H9 (cell line): ENCODE measurements around the gene ANKRD7. TPM values are rescaled to one million over a fixed set of nuclear protein-coding genes. Genes with fewer than 3 reads are reported as not detected.

Experiments used
- DNase-seq: peaks from one replicate; pipeline ENCODE4 v3.0.0-alpha.2; 2017
- H2AFZ ChIP-seq: one replicate; pipeline ENCODE4 v1.6.1; 2013; ENCODE audit warnings: mild to moderate bottlenecking, low read length, control low read depth, moderate library complexity
- H2AK5ac ChIP-seq: 2 replicates; pipeline ENCODE4 v1.6.1; 2013; ENCODE audit warnings: low read length, control low read depth, mixed read lengths; ENCODE audit not compliant: insufficient read length
- H2BK120ac ChIP-seq: one replicate; pipeline ENCODE4 v1.6.1; 2013; ENCODE audit warnings: low read depth, mild to moderate bottlenecking, low read length, control low read depth, inconsistent platforms; ENCODE audit not compliant: poor library complexity, severe bottlenecking
- H2BK12ac ChIP-seq: 2 replicates; pipeline ENCODE4 v1.6.1; 2013; ENCODE audit warnings: low read length, control low read depth, mixed read lengths, low read depth; ENCODE audit not compliant: insufficient read length
- H2BK15ac ChIP-seq: 2 replicates; pipeline ENCODE4 v1.6.1; 2013; ENCODE audit warnings: low read depth, low read length, control low read depth
- H2BK20ac ChIP-seq: one replicate; pipeline ENCODE4 v1.6.1; 2013; ENCODE audit warnings: low read depth, mild to moderate bottlenecking, low read length, control low read depth, inconsistent platforms; ENCODE audit not compliant: poor library complexity, severe bottlenecking
- H2BK5ac ChIP-seq: 2 replicates; pipeline ENCODE4 v1.6.1; 2013; ENCODE audit warnings: low read length, control low read depth, mixed read lengths; ENCODE audit not compliant: insufficient read length
- H3K14ac ChIP-seq: 2 replicates; pipeline ENCODE4 v1.6.1; 2013; ENCODE audit warnings: low read length, control low read depth; ENCODE audit not compliant: insufficient read depth
- H3K18ac ChIP-seq: 2 replicates; pipeline ENCODE4 v1.6.1; 2013; ENCODE audit warnings: low read depth, mild to moderate bottlenecking, mixed read lengths, low read length, control low read depth; ENCODE audit not compliant: insufficient read length
- H3K23ac ChIP-seq: 2 replicates; pipeline ENCODE4 v1.6.1; 2013; ENCODE audit warnings: low read length, control low read depth, mixed read lengths, low read depth; ENCODE audit not compliant: insufficient read length
- H3K23me2 ChIP-seq: 2 replicates; pipeline ENCODE4 v1.6.1; 2013; ENCODE audit warnings: low read depth, mild to moderate bottlenecking, mixed read lengths, low read length, control low read depth; ENCODE audit not compliant: insufficient read length, poor library complexity, severe bottlenecking
- H3K27ac ChIP-seq: 2 replicates; pipeline ENCODE4 v1.5.1; 2013; ENCODE audit warnings: low read length, control low read depth, mixed read lengths, low read depth; ENCODE audit not compliant: insufficient read length
- H3K27me3 ChIP-seq: 2 replicates; pipeline ENCODE4 v1.6.1; 2013; ENCODE audit warnings: low read length, control low read depth, inconsistent platforms; ENCODE audit not compliant: insufficient read depth
- H3K4ac ChIP-seq: 2 replicates; pipeline ENCODE4 v1.6.1; 2013; ENCODE audit warnings: low read depth, mild to moderate bottlenecking, control low read depth, inconsistent platforms, low read length, moderate library complexity
- H3K4me1 ChIP-seq: 2 replicates; pipeline ENCODE4 v1.6.1; 2013; ENCODE audit warnings: low read length, control low read depth, inconsistent platforms; ENCODE audit not compliant: insufficient read depth
- H3K4me2 ChIP-seq: 2 replicates; pipeline ENCODE4 v1.6.1; 2013; ENCODE audit warnings: low read length, control low read depth, mixed read lengths; ENCODE audit not compliant: insufficient read length, insufficient read depth
- H3K56ac ChIP-seq: 2 replicates; pipeline ENCODE4 v1.6.1; 2013; ENCODE audit warnings: low read depth, mild to moderate bottlenecking, mixed read lengths, low read length, control low read depth; ENCODE audit not compliant: insufficient read length
- H3K79me1 ChIP-seq: 2 replicates; pipeline ENCODE4 v1.6.1; 2013; ENCODE audit warnings: low read depth, mild to moderate bottlenecking, moderate library complexity, low read length, control low read depth, inconsistent platforms; ENCODE audit not compliant: insufficient read depth, poor library complexity, severe bottlenecking
- H3K79me2 ChIP-seq: 2 replicates; pipeline ENCODE4 v1.6.1; 2013; ENCODE audit warnings: low read length, control low read depth, inconsistent platforms; ENCODE audit not compliant: insufficient read depth
- H3K9ac ChIP-seq: 2 replicates; pipeline ENCODE4 v1.6.1; 2013; ENCODE audit warnings: low read length, control low read depth, mixed read lengths; ENCODE audit not compliant: insufficient read length; ENCODE audit errors: extremely low read depth
- H3K9me3 ChIP-seq: one replicate; pipeline ENCODE4 v1.6.1; 2013; ENCODE audit warnings: low read depth, low read length, inconsistent platforms; ENCODE audit not compliant: control insufficient read depth
- H3T11ph ChIP-seq: one replicate; pipeline ENCODE4 v1.6.1; 2013; ENCODE audit warnings: mild to moderate bottlenecking, low read length, control low read depth, inconsistent platforms
- H4K20me1 ChIP-seq: one replicate; pipeline ENCODE4 v1.6.1; 2013; ENCODE audit not compliant: control insufficient read depth, insufficient read length, insufficient read depth
- H4K5ac ChIP-seq: 2 replicates; pipeline ENCODE4 v1.6.1; 2013; ENCODE audit warnings: low read depth, mild to moderate bottlenecking, mixed read lengths, low read length, control low read depth; ENCODE audit not compliant: insufficient read length
- H4K8ac ChIP-seq: replicated peaks from 2 replicates; pipeline ENCODE4 v1.6.1; 2013; ENCODE audit warnings: low read length, control low read depth, mixed read lengths, low read depth; ENCODE audit not compliant: insufficient read length
- H4K91ac ChIP-seq: 2 replicates; pipeline ENCODE4 v1.6.1; 2013; ENCODE audit warnings: low read depth, mild to moderate bottlenecking, moderate library complexity, mixed read lengths, low read length, control low read depth; ENCODE audit not compliant: insufficient read length
- H3K27ac Mint-ChIP-seq, 3 experiments: 2 replicates in 2 of 3; 3 replicates in 1 of 3; pipeline ENCODE4 v1.8.0; 2020 to 2021; ENCODE audit warnings: mixed read lengths in 3 of 3, mild to moderate bottlenecking in 1 of 3, moderate library complexity in 1 of 3
- H3K27me3 Mint-ChIP-seq: 2 replicates; pipeline ENCODE4 v1.8.0; 2021; ENCODE audit warnings: low read depth, mild to moderate bottlenecking, moderate library complexity, mixed read lengths
- H3K36me3 Mint-ChIP-seq, 3 experiments: 2 replicates in 2 of 3; 3 replicates in 1 of 3; pipeline ENCODE4 v1.8.0; 2020 to 2021; ENCODE audit warnings: low read depth in 3 of 3, mixed read lengths in 3 of 3; ENCODE audit not compliant: insufficient read depth in 1 of 3
- H3K4me1 Mint-ChIP-seq, 2 experiments: 2 replicates each; pipeline ENCODE4 v1.8.0; 2020; ENCODE audit warnings: mixed read lengths in 2 of 2
- H3K4me3 Mint-ChIP-seq, 2 experiments: 2 replicates in 1 of 2; 3 replicates in 1 of 2; pipeline ENCODE4 v1.8.0; 2020 to 2021; ENCODE audit warnings: mild to moderate bottlenecking in 2 of 2, mixed read lengths in 2 of 2, moderate library complexity in 1 of 2
- H3K9me3 Mint-ChIP-seq, 2 experiments: 2 replicates in 1 of 2; 3 replicates in 1 of 2; pipeline ENCODE4 v1.8.0; 2020; ENCODE audit warnings: mild to moderate bottlenecking in 2 of 2, mixed read lengths in 2 of 2, moderate library complexity in 1 of 2
- WGBS: extraction: QIAGEN DNeasy Blood & Tissue Kit; methylation state at CpG from one replicate; pipeline ENCODE4 v1.1.7; 2013; ENCODE audit warnings: missing lambda C conversion rate, low lambda C conversion rate, mixed read lengths; ENCODE audit not compliant: insufficient read length; ENCODE audit errors: extremely low coverage; 5-methylcytosine and 5-hydroxymethylcytosine counted together
- total RNA-seq: library from RNA; stranded (reverse); gene quantifications from 2 replicates; pipeline ENCODE4 v1.2.1, GENCODE V29; 2021
- TF ChIP-seq, protein P1 (sequence below): fragments of 200-600 bp; sonication (generic); conservative IDR thresholded peaks from 3 replicates; pipeline ENCODE4 v1.8.0; 2021; ENCODE audit warnings: antibody characterized with exemption, mild to moderate bottlenecking

ANKRD7 gene
- total RNA-seq, 1 experiment from 2014 or later, result not detected

DNA sequence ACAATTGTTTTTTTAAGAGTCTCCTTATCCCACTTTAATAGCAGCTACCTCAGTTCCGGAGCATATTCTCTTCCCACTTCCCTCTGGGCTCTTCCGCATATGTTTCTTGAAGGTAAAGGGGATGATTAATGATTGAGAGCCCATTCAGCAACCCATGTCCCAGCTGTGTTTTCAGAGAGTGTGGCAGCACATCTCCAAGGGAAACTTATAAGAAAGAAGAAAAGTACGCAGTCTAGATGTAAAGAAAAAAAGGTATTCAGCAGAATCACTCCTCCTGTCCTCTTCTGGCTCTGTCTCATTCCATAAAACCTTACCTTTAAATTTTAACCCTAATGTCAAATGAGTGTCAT lies 9.7 kb upstream of the ANKRD7 start:
- Mint-ChIP-seq H3K36me3 (no peaks in the 10 kb centered on the region), H3K27me3 (no peaks in the 10 kb centered on the region), H3K4me3 (no peak overlapping the region), H3K9me3 (no peaks in the 10 kb centered on the region), H3K27ac (no peak overlapping the region), H3K4me1 (no peaks in the 10 kb centered on the region)
- Histone ChIP-seq H2BK20ac (no peak overlapping the region), H3K27me3 (no peaks in the 10 kb centered on the region), H4K20me1 (no peaks in the 10 kb centered on the region), H3K4me2 (no peak overlapping the region), H3K56ac (no peak overlapping the region), H4K91ac (no peak overlapping the region), H3K23ac (no peak overlapping the region), H3T11ph (no peak overlapping the region), H2BK5ac (no peak overlapping the region), H3K9ac (no peak overlapping the region), H4K8ac (no peak overlapping the region), H3K14ac (no peak overlapping the region), H2AK5ac (no peak overlapping the region), H2BK12ac (no peak overlapping the region), H4K5ac (no peak overlapping the region), H3K27ac (no peak overlapping the region), H3K79me2 (no peaks in the 10 kb centered on the region), H3K79me1 (no peaks in the 10 kb centered on the region), H2BK120ac (no peak overlapping the region), H3K9me3 (no peaks in the 10 kb centered on the region), H3K18ac (no peak overlapping the region), H3K4ac (no peak overlapping the region), H2BK15ac (no peak overlapping the region), H2AFZ (no peak overlapping the region), H3K4me1 (no peaks in the 10 kb centered on the region), H3K23me2 (no peaks in the 10 kb centered on the region)
- no peak for DNase-seq
- TF ChIP-seq, protein P1, sequence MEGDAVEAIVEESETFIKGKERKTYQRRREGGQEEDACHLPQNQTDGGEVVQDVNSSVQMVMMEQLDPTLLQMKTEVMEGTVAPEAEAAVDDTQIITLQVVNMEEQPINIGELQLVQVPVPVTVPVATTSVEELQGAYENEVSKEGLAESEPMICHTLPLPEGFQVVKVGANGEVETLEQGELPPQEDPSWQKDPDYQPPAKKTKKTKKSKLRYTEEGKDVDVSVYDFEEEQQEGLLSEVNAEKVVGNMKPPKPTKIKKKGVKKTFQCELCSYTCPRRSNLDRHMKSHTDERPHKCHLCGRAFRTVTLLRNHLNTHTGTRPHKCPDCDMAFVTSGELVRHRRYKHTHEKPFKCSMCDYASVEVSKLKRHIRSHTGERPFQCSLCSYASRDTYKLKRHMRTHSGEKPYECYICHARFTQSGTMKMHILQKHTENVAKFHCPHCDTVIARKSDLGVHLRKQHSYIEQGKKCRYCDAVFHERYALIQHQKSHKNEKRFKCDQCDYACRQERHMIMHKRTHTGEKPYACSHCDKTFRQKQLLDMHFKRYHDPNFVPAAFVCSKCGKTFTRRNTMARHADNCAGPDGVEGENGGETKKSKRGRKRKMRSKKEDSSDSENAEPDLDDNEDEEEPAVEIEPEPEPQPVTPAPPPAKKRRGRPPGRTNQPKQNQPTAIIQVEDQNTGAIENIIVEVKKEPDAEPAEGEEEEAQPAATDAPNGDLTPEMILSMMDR, result no peak
- no CpG with 5 or more reads among the region's 3 CpGs for WGBS
